Vagina (tissue), 2 donors: ENCODE measurements around the gene PDK2.

Experiments used
- POLR2A ChIP-seq, 2 donors: fragments of 450-650 bp; IDR thresholded peaks; one replicate each; pipeline ENCODE4 v1.6.1; 2017; ENCODE audit warnings: antibody characterized with exemption in 2 of 2, mild to moderate bottlenecking in 2 of 2, moderate library complexity in 2 of 2
- POLR2AphosphoS5 ChIP-seq, 2 donors: sonication (generic); formaldehyde crosslinking; IDR thresholded peaks; one replicate each; pipeline ENCODE4 v1.9.0; 2017; ENCODE audit warnings: antibody characterized with exemption in 2 of 2, mild to moderate bottlenecking in 2 of 2, low read depth in 1 of 2; ENCODE audit not compliant: insufficient read depth in 1 of 2
- TF ChIP-seq, protein P1 (sequence below), 3 experiments: fragments of 450-650 bp in 2 of 3; fragments of 200-600 bp in 1 of 3; sonication (generic) in 1 of 3; IDR thresholded peaks; one replicate each; pipeline ENCODE4 v1.5.1; 2017 to 2019; ENCODE audit warnings: antibody characterized with exemption in 3 of 3, mild to moderate bottlenecking in 2 of 3, moderate library complexity in 2 of 3

DNA sequence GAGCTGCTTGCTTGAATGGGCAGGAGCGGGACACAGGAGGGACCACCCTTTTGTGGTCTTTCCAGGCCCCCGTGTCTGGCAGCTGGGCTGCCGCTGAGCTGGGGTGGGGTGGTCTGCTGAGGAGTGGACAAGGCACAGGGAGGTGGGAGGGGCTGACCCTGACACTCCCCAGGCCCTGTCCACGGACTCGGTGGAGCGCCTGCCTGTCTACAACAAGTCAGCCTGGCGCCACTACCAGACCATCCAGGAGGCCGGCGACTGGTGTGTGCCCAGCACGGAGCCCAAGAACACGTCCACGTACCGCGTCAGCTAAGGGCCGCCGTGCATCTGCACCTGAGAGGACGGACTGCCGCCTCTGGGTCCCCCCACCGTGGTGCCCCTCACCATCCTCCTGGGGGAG lies 14.6 kb downstream of the PDK2 start:
- TF ChIP-seq, protein P1, sequence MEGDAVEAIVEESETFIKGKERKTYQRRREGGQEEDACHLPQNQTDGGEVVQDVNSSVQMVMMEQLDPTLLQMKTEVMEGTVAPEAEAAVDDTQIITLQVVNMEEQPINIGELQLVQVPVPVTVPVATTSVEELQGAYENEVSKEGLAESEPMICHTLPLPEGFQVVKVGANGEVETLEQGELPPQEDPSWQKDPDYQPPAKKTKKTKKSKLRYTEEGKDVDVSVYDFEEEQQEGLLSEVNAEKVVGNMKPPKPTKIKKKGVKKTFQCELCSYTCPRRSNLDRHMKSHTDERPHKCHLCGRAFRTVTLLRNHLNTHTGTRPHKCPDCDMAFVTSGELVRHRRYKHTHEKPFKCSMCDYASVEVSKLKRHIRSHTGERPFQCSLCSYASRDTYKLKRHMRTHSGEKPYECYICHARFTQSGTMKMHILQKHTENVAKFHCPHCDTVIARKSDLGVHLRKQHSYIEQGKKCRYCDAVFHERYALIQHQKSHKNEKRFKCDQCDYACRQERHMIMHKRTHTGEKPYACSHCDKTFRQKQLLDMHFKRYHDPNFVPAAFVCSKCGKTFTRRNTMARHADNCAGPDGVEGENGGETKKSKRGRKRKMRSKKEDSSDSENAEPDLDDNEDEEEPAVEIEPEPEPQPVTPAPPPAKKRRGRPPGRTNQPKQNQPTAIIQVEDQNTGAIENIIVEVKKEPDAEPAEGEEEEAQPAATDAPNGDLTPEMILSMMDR (IDR thresholded peaks at IDR 0.05) = no peak
- no peak for TF ChIP-seq POLR2A (IDR thresholded peaks at IDR 0.05)
- no peak for TF ChIP-seq POLR2AphosphoS5 (IDR thresholded peaks at IDR 0.05; ENCODE audit: insufficient read depth in 1 of 2, low read depth in 1 of 2)
